ENCODE data around the gene OTUD1.
"Not testable (repeated sequence)": the region's sequence is repeated elsewhere in the genome, so short reads cannot be mapped to it uniquely, and the experiment has no call there.

OTUD1 gene

DNA sequence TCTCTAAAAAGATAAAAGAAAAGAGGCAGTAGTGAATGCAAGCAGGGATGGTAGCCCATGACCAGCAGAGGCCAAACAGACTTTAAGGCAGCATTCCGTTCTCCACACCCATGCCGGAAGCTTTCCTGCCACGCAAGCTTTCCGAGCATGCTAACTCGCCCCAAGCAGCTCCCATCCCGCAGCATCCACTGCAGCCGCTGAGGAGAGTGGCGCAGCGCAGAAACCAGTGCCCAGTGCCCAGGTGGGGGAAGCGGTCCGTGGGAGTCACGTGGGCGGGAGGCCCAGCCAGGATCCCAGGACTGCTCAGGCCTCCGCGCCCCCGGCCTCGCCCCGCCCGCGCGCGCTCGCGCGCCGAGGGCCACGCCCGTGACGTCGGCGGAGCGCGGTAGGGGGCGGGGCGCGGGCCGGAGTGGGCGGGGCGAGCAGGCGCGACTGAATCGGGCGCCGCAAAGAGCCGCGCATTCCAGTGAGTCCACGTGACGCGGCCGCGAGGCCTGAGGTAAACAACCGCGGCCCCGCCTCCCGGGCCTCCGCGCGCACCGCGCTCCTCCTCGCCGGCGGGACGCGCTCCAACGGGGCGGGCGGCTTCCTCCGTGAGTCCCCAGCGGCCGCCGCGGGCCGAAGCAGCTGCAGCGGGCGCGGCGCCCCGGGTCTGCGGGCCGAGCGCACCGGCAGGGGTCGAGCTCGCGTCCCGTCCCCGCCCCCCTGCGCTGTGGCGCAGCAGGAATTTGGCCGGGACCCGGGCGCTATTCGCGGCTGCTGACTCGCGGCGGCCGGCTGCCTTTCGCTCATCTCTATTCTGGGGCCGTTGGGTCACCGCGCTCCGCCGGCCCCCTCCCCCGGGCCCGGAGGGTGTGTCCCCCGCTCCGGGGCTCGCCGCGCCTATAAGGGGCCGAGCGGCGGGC is at the start of gene OTUD1:
OTUD1 (plus strand) TSS at position 529 of the 905 bp plus-strand sequence. CDS start 383 bp downstream, outside the sequence.
- peak; percentile 75 for DNase-seq

DNA sequence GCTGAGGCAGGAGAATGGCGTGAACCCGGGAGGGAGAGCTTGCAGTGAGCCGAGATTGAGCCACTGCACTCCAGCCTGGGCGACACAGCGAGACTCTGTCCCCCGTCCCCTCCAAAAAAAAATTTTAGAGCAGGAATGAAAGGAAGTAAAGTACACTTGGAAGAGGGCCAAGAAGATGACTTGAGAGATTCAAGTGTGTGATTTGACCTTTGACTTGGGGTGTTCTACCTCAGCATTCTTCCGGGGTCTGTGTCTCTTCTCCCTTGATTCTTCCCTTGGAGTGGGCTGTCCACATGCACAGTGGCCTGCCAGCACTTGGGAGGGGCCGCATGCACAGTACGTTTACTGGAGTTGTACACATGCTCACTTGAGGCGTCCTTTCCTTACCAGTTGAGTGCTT is 48.5 kb upstream of the OTUD1 start:
- not testable (repeated sequence) for DNase-seq

- DNase-seq, result no peak
Measured at GRCh38 chr10:23390809-23391208, 48.1 kb upstream of the OTUD1 start.

DNA sequence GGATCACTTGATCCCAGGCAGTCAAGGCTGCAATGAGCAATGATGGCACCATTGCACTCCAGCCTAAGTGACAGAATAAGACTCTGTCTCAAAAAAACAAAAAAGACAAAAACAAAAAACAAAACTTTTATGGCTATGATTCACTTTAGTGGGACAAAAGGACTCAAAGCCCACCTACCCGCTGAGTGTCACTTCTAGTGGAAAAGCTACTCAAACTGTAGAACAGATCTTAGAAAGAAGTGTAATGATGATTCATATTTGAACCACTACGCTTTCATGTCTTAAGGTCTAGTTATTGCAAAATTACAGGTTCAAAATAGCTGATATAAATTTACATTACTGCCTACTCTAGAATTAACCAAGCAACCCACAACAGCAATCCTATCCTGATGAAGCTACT is 47.1 kb upstream of the OTUD1 start:
- no peak for DNase-seq

GRCh38 chr10:23395017-23395416 is 43.9 kb upstream of the OTUD1 start:
- DNase-seq, result no peak

- DNase-seq, result no peak
Measured at GRCh38 chr10:23396695-23397094, 42.2 kb upstream of the OTUD1 start.

GRCh38 chr10:23399701-23400144 is 39.2 kb upstream of the OTUD1 start:
- no peak for DNase-seq

DNA sequence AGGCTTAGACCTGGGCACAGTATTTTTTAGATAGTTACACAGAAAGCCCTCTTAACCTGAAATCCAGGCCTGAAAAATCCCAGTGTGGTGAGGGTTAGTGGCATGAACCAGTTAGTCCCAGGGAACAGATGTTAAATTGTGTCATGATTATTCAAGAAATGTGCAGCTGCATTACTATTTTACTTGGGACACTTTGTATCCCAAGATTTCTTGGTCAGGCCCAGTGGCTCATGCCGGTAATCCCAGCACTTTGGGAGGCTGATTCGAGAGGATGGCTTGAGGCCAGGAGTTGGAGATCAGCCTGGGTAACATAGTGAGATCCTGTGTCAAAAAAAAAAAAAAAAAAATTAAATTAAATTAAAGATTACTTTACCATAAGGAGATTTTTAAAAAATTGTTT is 36.0 kb upstream of the OTUD1 start:
- DNase-seq, result no peak

DNA sequence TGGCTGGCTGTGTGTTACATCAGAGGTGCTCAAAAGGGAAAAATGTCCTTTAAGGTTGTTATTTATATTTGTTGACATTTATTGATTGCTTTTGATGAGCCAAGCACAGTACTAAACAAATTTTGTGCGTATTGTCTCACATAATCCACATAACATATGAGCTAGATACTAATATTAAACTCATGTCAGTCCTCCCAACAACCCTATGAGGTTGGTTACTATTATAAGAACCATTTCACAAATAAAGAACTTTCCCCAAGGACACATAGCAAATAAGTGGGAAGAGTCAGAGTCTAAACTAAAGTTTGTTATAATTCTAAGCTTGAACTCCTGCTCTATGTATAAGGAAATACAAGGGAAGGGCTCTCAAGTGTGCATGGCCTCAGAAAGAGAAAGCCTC is 35.6 kb upstream of the OTUD1 start:
- no peak for DNase-seq

DNA sequence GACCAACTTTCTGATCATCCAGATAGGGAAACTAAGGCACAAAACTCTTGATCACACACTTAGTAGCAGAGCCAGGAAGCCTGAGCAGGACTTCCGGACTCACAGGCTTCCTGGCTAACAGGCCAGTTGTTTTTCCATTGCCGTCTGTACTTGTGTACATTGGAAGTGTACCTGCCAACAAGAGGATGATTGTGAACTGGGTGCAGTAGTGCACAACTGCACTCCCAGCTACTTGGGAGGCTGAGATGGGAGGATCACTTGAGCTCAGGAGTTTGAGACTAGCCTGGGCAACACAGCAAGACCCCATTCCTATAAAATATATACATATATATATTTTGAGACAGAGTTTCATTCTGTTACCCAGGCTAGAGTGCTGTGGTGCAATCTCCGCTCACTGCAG is 35.2 kb upstream of the OTUD1 start:
- DNase-seq, result no peak

DNA sequence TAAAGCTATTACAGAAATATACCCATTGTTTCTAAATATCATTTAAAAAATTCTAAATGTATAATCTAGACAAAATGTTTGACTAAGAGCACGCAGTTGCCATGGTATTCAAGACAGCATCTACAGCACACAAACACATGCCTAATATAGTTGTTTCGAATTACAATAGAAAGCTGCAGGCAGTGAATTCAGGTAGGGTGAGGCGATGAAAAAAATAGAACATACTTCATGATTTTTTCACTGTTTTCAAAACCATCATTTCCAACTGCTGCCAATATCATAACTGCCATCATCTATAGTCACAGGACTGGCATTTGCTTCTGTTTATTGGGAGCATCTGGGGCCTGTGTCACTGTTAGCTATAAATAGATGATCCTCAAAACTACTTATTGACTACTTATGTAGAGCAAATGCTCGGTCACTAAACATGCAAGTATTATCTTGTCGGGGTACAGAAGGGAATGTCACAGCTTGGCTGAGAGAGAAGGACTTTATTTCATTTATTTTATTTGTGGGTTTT is 34.4 kb upstream of the OTUD1 start:
- no peak for DNase-seq

GRCh38 chr10:23405540-23405939 is 33.3 kb upstream of the OTUD1 start:
- no peak for DNase-seq

GRCh38 chr10:23406409-23406808 is 32.5 kb upstream of the OTUD1 start:
- no peak for DNase-seq

DNA sequence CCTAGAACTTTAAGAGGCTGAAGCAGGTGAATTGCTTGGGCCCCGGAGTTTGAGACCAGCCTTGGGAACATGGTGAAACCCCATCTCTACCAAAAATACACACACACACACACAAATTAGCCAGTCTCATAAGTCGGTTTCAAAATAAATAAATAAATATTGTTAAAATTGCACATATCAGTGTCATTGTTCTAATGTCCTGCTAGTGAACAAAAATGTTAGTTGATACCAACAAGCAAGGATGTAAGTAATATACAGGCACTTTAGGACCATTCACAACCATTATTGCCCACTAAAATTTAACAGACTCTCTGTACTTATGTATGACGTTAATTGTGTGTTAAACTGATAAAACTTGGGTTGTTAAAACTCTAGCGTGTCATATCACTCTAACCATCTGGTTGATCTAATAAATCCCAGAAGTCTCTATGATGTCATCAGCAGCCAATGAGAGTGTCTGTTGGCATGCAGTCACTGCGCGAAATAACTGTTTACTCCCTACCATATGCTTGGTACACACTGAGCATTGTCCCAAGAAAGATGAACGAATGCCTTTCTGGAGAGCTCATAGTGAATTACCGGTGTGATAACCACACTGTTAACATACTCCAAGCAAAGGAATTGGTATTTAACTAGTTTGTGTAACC is 30.4 kb upstream of the OTUD1 start:
- DNase-seq, result no peak

GRCh38 chr10:23412223-23412622 is 26.7 kb upstream of the OTUD1 start:
- DNase-seq, result no peak

- DNase-seq, result no peak
Measured at GRCh38 chr10:23413629-23414089, 25.2 kb upstream of the OTUD1 start.

DNA sequence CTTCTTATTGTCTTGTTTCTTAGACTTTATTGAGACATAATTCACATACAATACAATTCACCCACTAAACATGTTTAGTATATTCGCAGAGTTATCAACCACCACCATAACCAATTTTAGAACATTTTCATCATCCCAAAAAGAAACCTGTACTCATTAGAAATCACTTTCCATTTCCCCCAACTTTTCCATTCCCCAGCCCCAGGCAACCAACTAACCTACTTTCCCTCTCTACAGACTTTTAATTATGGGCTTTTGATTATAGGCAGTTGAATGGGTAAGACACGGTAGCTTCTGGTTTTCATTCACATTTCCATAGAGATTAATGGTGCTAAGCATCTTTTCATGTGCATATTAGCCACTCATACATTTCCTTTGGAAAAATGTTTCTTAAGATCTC is 24.2 kb upstream of the OTUD1 start:
- DNase-seq, result no peak

- no peak for DNase-seq
Measured at GRCh38 chr10:23417254-23417653, 21.6 kb upstream of the OTUD1 start.

DNA sequence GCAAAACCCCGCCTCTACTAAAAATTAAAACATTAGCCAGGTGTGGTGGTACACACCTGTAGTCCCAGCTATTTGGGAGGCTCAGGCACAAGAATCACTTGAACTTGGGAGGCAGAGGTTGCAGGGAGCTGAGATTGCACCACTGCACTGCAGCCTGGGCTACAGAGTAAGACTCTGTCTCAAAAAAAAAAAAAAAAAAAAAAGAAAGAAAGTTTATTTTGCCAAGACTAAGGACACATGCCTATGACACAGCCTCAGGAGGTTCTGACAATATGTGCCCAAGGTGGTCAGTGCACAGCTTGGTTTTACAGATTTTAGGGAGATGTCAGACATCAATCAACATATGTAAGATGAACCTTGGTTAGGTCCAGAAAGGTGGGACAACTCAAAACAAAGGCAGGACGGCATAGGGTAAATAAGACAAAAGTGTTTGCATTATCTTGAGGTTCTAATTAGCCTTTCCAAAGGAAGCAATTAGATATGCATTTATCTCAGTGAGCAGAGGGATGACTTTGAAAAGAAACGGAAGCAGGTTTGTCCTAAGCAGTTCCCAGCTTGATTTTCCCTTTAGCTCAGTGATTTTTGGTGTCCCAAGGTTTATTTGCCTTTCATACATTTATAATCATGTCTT is 20.7 kb upstream of the OTUD1 start:
- no peak for DNase-seq

DNA sequence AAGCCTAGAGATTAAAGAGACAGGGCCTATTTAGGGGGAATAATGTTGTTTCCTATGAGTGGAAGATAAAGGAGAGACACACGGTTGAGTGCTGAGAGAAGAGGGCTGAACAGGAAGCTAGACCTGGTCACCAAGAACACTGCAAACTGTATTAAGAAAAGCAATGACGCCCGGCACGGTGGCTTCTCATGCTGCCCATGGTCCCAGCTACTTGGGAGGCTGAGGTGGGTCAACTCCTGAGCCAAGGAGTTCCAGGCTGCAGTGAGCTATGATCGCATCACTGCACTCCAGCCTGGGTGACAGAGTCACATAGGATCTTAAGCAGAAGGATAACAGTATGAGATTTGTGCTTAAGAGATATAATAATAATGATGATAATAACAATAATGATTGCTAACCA is 19.7 kb upstream of the OTUD1 start:
- no peak for DNase-seq

- no peak for DNase-seq
Measured at GRCh38 chr10:23419655-23420329, 19.1 kb upstream of the OTUD1 start.

- no peak for DNase-seq
Measured at GRCh38 chr10:23421397-23421796, 17.5 kb upstream of the OTUD1 start.

GRCh38 chr10:23422003-23422411 is 16.9 kb upstream of the OTUD1 start:
- no peak for DNase-seq
